Testis (tissue), 5 donors: ENCODE measurements around the gene CCNK. TPM values are rescaled to one million over a fixed set of nuclear protein-coding genes. Genes with fewer than 3 reads are reported as not detected.

Experiments used
- DNase-seq: peaks from one replicate; pipeline ENCODE4 v3.0.0-alpha.2; 2019
- H3K27ac ChIP-seq, 2 donors: fragments of 200-600 bp; sonication (generic); one replicate each; pipeline ENCODE4 v1.5.1; 2019
- H3K27me3 ChIP-seq: fragments of 200-600 bp; sonication (generic); one replicate; pipeline ENCODE4 v1.5.1; 2019
- H3K36me3 ChIP-seq: fragments of 200-600 bp; sonication (generic); one replicate; pipeline ENCODE4 v1.5.1; 2017; ENCODE audit warnings: low read depth; ENCODE audit errors: missing control alignments
- H3K4me1 ChIP-seq: fragments of 200-600 bp; sonication (generic); one replicate; pipeline ENCODE4 v1.5.1; 2019
- H3K4me3 ChIP-seq, 2 donors: fragments of 200-600 bp; sonication (generic); one replicate each; pipeline ENCODE4 v1.5.1; 2017 to 2019
- H3K9me3 ChIP-seq: fragments of 200-600 bp; sonication (generic); one replicate; pipeline ENCODE4 v1.5.1; 2017
- CTCF ChIP-seq, 3 experiments: fragments of 450-650 bp in 2 of 3; fragments of 200-600 bp in 1 of 3; sonication (generic) in 1 of 3; IDR thresholded peaks; one replicate each; pipeline ENCODE4 v1.5.1; 2016 to 2019; ENCODE audit warnings: antibody characterized with exemption in 3 of 3, mild to moderate bottlenecking in 2 of 3, moderate library complexity in 1 of 3
- POLR2A ChIP-seq: fragments of 450-650 bp; IDR thresholded peaks from one replicate; pipeline ENCODE4 v1.6.1; 2017; ENCODE audit warnings: antibody characterized with exemption, mild to moderate bottlenecking, moderate library complexity
- WGBS, 2 donors: methylation state at CpG; one replicate each; pipeline ENCODE4 v1.1.5; 2018; 5-methylcytosine and 5-hydroxymethylcytosine counted together
- intact Hi-C: fragments of 100-400 bp; cut with DNase I; formaldehyde crosslinking; loops from one replicate; pipeline ENCODE4 v1.15.1; 2023; ENCODE audit warnings: low total_unique reads
- long read RNA-seq, 2 donors: transcript quantifications; one replicate each; lab custom pipeline, GENCODE V29; 2026
- polyA plus RNA-seq: library from polyadenylated mRNA; stranded (reverse); fragments of 350-450 nt; fragmentation: Illumina TruSeq; extraction: RNeasy Lipid Tissue Mini Kit (QIAGEN cat#74804); gene quantifications from one replicate; pipeline ENCODE4 v1.2.3, GENCODE V29; 2014; ENCODE audit warnings: low read depth, low replicate concordance; ENCODE audit not compliant: insufficient read depth
- total RNA-seq, 2 donors: library from RNA; depleted of rRNA; stranded (reverse); fragments of >200 nt; gene quantifications; one replicate each; pipeline ENCODE4 v1.2.3, GENCODE V29; 2016

CCNK gene
- 10 to 100 TPM; 69.1 to 73.1 TPM for total RNA-seq
- polyA plus RNA-seq, result 134 TPM
- long read RNA-seq, donor 1, partial matches to known transcripts, result 100 of 105 reads
- long read RNA-seq, donor 1, other reads (novel, unspliced or antisense), result 0 of 105 reads
- long read RNA-seq, donor 2, partial matches to known transcripts, result 48 of 50 reads
- long read RNA-seq, donor 2, other reads (novel, unspliced or antisense), result 0 of 50 reads

- H3K4me1 ChIP-seq, result peaks cover 22% of the 10 kb centered on the region
- 0 to 2% methylated on average over 11 to 73 of the region's 82 CpGs for WGBS, 2 donors
- peak within 1 kb of the TSS; percentile 87 to 89 for H3K27ac ChIP-seq
- H3K4me3 ChIP-seq, result peak within 1 kb of the TSS; percentile 95 to 100
- no peaks in the 10 kb centered on the region for H3K27me3 ChIP-seq
- TF ChIP-seq POLR2A (peak; percentile 86), CTCF (IDR thresholded peaks at IDR 0.05) (peak in 1 of 3 experiments; percentile 12)
- intact Hi-C loops, result no loop called here
- no peaks in the 10 kb centered on the region for H3K36me3 ChIP-seq
- no peaks in the 10 kb centered on the region for H3K9me3 ChIP-seq
- peak; percentile 100 for DNase-seq
Measured at GRCh38 chr14:99480917-99481744, at the start of gene CCNK. CCNK (plus strand) TSS chr14:99481409; CDS start chr14:99492678, 11,269 bp downstream.

GRCh38 chr14:99431986-99432385, 49.2 kb upstream of the CCNK start:
- Histone ChIP-seq H3K27ac (no peak overlapping the region), H3K4me3 (no peak overlapping the region), H3K9me3 (no peaks in the 10 kb centered on the region), H3K4me1 (no peaks in the 10 kb centered on the region), H3K36me3 (no peaks in the 10 kb centered on the region), H3K27me3 (no peaks in the 10 kb centered on the region)
- intact Hi-C loops, result no loop called here
- TF ChIP-seq POLR2A, result no peak
- WGBS, 2 donors, result 42 to 43% methylated on average over 3 of the region's 3 CpGs
- DNase-seq, result no peak

GRCh38 chr14:99432485-99432884, 48.7 kb upstream of the CCNK start:
- DNase-seq, result no peak
- no peak for TF ChIP-seq CTCF (IDR thresholded peaks at IDR 0.05)
- TF ChIP-seq POLR2A, result no peak
- no peaks in the 10 kb centered on the region for H3K27me3 ChIP-seq
- no peak overlapping the region for H3K27ac ChIP-seq
- no peaks in the 10 kb centered on the region for H3K36me3 ChIP-seq
- WGBS, 2 donors, result 50 to 55% methylated on average over 1 of the region's 1 CpG
- H3K9me3 ChIP-seq, result no peaks in the 10 kb centered on the region
- intact Hi-C loops, result no loop called here
- H3K4me3 ChIP-seq, result no peak overlapping the region
- no peaks in the 10 kb centered on the region for H3K4me1 ChIP-seq

- no peaks in the 10 kb centered on the region for H3K9me3 ChIP-seq
- H3K36me3 ChIP-seq, result no peaks in the 10 kb centered on the region
- intact Hi-C loops, result no loop called here
- no peaks in the 10 kb centered on the region for H3K4me1 ChIP-seq
- TF ChIP-seq CTCF (IDR thresholded peaks at IDR 0.05), result no peak
- TF ChIP-seq POLR2A, result no peak
- H3K27ac ChIP-seq, result no peak overlapping the region
- no peak overlapping the region for H3K4me3 ChIP-seq
- WGBS, 2 donors, result 85 to 86% methylated on average over 4 of the region's 4 CpGs
- no peaks in the 10 kb centered on the region for H3K27me3 ChIP-seq
- DNase-seq, result no peak
Measured at GRCh38 chr14:99435327-99435726, 45.9 kb upstream of the CCNK start.
